GM12892 (cell line): ENCODE measurements around the gene PID1.

Experiments used
- POLR2A ChIP-seq: IDR thresholded peaks from 2 replicates; pipeline ENCODE4 v1.6.1; 2011; ENCODE audit warnings: low read depth, low read length, control low read depth
- TAF1 ChIP-seq: IDR thresholded peaks from 2 replicates; pipeline ENCODE4 v1.6.1; 2011; ENCODE audit warnings: low read depth, mild to moderate bottlenecking, control low read depth, low read length, borderline replicate concordance

- TF ChIP-seq POLR2A (no peak), TAF1 (no peak)
Observed at GRCh38 chr2:229009816-229010215, 261.3 kb downstream of the PID1 start.
